ENCODE data around the gene KCNE4. TPM values are rescaled to one million over a fixed set of nuclear protein-coding genes. Genes with fewer than 3 reads are reported as not detected.

Gene KCNE4
- polyA plus RNA-seq, 1 of the 3 experiments (the other 2 are of a cell fraction), result 0.20 TPM

GRCh38 chr2:223008956-223009355 is 43.0 kb upstream of the KCNE4 start:
- ChIA-PET POLR2A (no interaction called here), CTCF (interaction anchor here (0.8 kb wide), 1 partner anchor 37 kb away, joined by 4 read pairs; no protein-coding TSS in a partner anchor)
- DNase-seq, result no peak
- Histone ChIP-seq H3F3A (replicated peaks; ENCODE audit: insufficient read depth) (peaks cover 3% of the 10 kb centered on the region), H3K79me2 (ENCODE audit: insufficient read depth) (no peaks in the 10 kb centered on the region), H3K4me2 (no peak overlapping the region), H3K4me1 (ENCODE audit: control insufficient read depth in 1 of 2, insufficient read depth in 2 of 2, low read depth in 1 of 2, low read length in 1 of 2) (peaks cover 0 to 5% of the 10 kb centered on the region in 2 experiments; a peak in 1 of 4 replicates), H3K4me3 (ENCODE audit: low read depth in 2 of 2, low read length in 1 of 2) (no peak overlapping the region), H3K9me3 (no peaks in the 10 kb centered on the region), H3K9me2 (no peaks in the 10 kb centered on the region), H4K20me1 (ENCODE audit: insufficient read depth) (no peaks in the 10 kb centered on the region), H3K9ac (no peak overlapping the region), H3K36me3 (replicated peaks in 1 of 2; ENCODE audit: control insufficient read depth in 1 of 2, insufficient read depth in 2 of 2, low read length in 1 of 2) (no peaks in the 10 kb centered on the region), H2AFZ (ENCODE audit: low read depth) (no peak overlapping the region), H3K27me3 (ENCODE audit: insufficient read depth) (no peaks in the 10 kb centered on the region), H3K27ac (ENCODE audit: low read depth in 2 of 2, low read length in 1 of 2) (peak overlapping the region in 1 of 2 experiments; percentile 44; a peak in 1 of 4 replicates)
- no peak for TF ChIP-seq IRF3 (IDR thresholded peaks at IDR 0.05; ENCODE audit: low read depth, low read length)
- no peak for TF ChIP-seq MEF2A (IDR thresholded peaks at IDR 0.05; ENCODE audit: borderline replicate concordance, low read depth)
- TF ChIP-seq, protein P1, sequence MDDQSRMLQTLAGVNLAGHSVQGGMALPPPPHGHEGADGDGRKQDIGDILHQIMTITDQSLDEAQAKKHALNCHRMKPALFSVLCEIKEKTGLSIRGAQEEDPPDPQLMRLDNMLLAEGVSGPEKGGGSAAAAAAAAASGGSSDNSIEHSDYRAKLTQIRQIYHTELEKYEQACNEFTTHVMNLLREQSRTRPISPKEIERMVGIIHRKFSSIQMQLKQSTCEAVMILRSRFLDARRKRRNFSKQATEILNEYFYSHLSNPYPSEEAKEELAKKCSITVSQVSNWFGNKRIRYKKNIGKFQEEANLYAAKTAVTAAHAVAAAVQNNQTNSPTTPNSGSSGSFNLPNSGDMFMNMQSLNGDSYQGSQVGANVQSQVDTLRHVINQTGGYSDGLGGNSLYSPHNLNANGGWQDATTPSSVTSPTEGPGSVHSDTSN (IDR thresholded peaks at IDR 0.05), result no peak
- no peak for TF ChIP-seq FOSL2 (IDR thresholded peaks at IDR 0.05; ENCODE audit: borderline replicate concordance, low read depth)
- no peak for TF ChIP-seq ELF1 (IDR thresholded peaks at IDR 0.05)
- no peak for TF ChIP-seq EP300 (IDR thresholded peaks at IDR 0.05; ENCODE audit: borderline replicate concordance in 1 of 2, low read depth in 1 of 2, low read length in 1 of 2)
- no peak for TF ChIP-seq CHD2 (IDR thresholded peaks at IDR 0.05; ENCODE audit: low read length, partially characterized antibody)
- TF ChIP-seq TAF1 (IDR thresholded peaks at IDR 0.05; ENCODE audit: borderline replicate concordance, low read depth, low read length), result no peak
- TF ChIP-seq YY1 (IDR thresholded peaks at IDR 0.05; ENCODE audit: low read depth), result no peak
- 67% methylated on average over 1 of the region's 1 CpG for WGBS (ENCODE audit: low lambda C conversion rate)

DNA sequence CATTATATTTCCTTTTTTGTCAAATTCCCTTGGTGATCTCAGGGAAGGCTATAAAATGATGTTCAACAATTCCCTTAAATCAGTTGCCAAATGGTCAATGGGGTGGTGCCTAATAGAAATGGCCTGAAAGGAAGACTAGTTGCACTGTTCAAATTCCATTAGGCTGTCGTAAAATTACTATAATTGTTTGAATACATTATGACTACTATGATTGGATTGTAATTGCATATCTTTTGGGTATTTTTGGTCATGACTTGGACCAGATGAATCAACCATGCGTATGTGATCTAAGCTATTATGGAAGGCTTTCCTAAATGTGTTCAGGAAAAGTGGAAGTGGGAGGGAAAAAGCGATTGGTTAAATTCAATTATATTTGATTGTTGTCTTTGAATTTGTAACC is 41.3 kb upstream of the KCNE4 start:
- POLR2A ChIA-PET, result no interaction called here
- peak overlapping the region; percentile 19; the same call in 1 of the 2 replicates for H2AFZ ChIP-seq (ENCODE audit: low read depth)
- peak overlapping the region in 1 of 2 experiments; percentile 62; a peak in 2 of 4 replicates for H3K27ac ChIP-seq (ENCODE audit: low read depth in 2 of 2, low read length in 1 of 2)
- TF ChIP-seq JUND (IDR thresholded peaks at IDR 0.05) (0 out of 2 replicates have a peak, but pooled peaks have one; percentile 12), MXI1 (IDR thresholded peaks at IDR 0.05; ENCODE audit: low read depth, low read length) (no peak), ELF1 (IDR thresholded peaks at IDR 0.05) (no peak), USF2 (IDR thresholded peaks at IDR 0.05; ENCODE audit: borderline replicate concordance, low read depth, low read length) (no peak), SMC3 (IDR thresholded peaks at IDR 0.05; ENCODE audit: low read depth, low read length) (no peak), POLR2AphosphoS5 (IDR thresholded peaks at IDR 0.05; ENCODE audit: low read depth, low read length) (no peak), NFIC (IDR thresholded peaks at IDR 0.05; ENCODE audit: borderline replicate concordance) (0 out of 2 replicates have a peak, but pooled peaks have one; percentile 7), TAF1 (IDR thresholded peaks at IDR 0.05; ENCODE audit: borderline replicate concordance, low read depth, low read length) (no peak), EZH2phosphoT487 (IDR thresholded peaks at IDR 0.05; ENCODE audit: borderline replicate concordance, low read depth) (no peak), TEAD4 (IDR thresholded peaks at IDR 0.05; ENCODE audit: borderline replicate concordance, insufficient read depth) (no peak), EP300 (IDR thresholded peaks at IDR 0.05; ENCODE audit: borderline replicate concordance in 1 of 2, low read depth in 1 of 2, low read length in 1 of 2) (peak in 1 of 2 experiments; percentile 26; a peak in 1 of 4 replicates), ZBTB33 (IDR thresholded peaks at IDR 0.05; ENCODE audit: borderline replicate concordance, low read depth) (no peak), IRF3 (IDR thresholded peaks at IDR 0.05; ENCODE audit: low read depth, low read length) (no peak), MEF2A (IDR thresholded peaks at IDR 0.05; ENCODE audit: borderline replicate concordance, low read depth) (peak; percentile 77)
- TF ChIP-seq, protein P1 (IDR thresholded peaks at IDR 0.05), result no peak

More for the DNA sequence above, 41.3 kb upstream of the KCNE4 start:
- peaks cover 0 to 5% of the 10 kb centered on the region in 2 experiments; a peak in 1 of 4 replicates for H3K4me1 ChIP-seq (ENCODE audit: control insufficient read depth in 1 of 2, insufficient read depth in 2 of 2, low read depth in 1 of 2, low read length in 1 of 2)
- H3K36me3 ChIP-seq (replicated peaks in 1 of 2; ENCODE audit: control insufficient read depth in 1 of 2, insufficient read depth in 2 of 2, low read length in 1 of 2), result no peaks in the 10 kb centered on the region
- no peak for DNase-seq
- no peaks in the 10 kb centered on the region for H3K9me3 ChIP-seq
- no peak overlapping the region for H3K9ac ChIP-seq
- H4K20me1 ChIP-seq (ENCODE audit: insufficient read depth), result no peaks in the 10 kb centered on the region
- H3K9me2 ChIP-seq, result no peaks in the 10 kb centered on the region
- H3K4me3 ChIP-seq (ENCODE audit: low read depth in 2 of 2, low read length in 1 of 2), result no peak overlapping the region
- no peaks in the 10 kb centered on the region for H3K79me2 ChIP-seq (ENCODE audit: insufficient read depth)
- H3K4me2 ChIP-seq, result no peak overlapping the region
- WGBS (ENCODE audit: low lambda C conversion rate), result 58% methylated on average over 3 of the region's 3 CpGs
- CTCF ChIA-PET, result no interaction called here
- no peaks in the 10 kb centered on the region for H3K27me3 ChIP-seq (ENCODE audit: insufficient read depth)
- peaks cover 3% of the 10 kb centered on the region for H3F3A ChIP-seq (replicated peaks; ENCODE audit: insufficient read depth)

Measured in SK-N-SH (cell line).